Mesenteric fat pad (tissue), 1 donor: ENCODE data around the gene PNPLA2. TPM values are rescaled to one million over a fixed set of nuclear protein-coding genes. Genes with fewer than 3 reads are reported as not detected.
A peak's percentile ranks its signal among the peaks of the same experiment; 100 is the strongest.

Experiments
- DNase-seq: peaks from one replicate; pipeline ENCODE4 v3.0.0-alpha.2; 2020; ENCODE audit warnings: low spot score
- total RNA-seq: library from RNA; stranded (reverse); fragmentation: NEBNext Ultra II Directional; extraction: Animal tissue kit (Norgen Biotek cat#: 25700); gene quantifications from one replicate; pipeline ENCODE4 v1.2.1, GENCODE V29; 2021
- donor health status: DM: yes; HTN: yes; CAD: no.

PNPLA2 gene
- total RNA-seq, 1 donor from 2014 or later = 1,877 TPM

DNA sequence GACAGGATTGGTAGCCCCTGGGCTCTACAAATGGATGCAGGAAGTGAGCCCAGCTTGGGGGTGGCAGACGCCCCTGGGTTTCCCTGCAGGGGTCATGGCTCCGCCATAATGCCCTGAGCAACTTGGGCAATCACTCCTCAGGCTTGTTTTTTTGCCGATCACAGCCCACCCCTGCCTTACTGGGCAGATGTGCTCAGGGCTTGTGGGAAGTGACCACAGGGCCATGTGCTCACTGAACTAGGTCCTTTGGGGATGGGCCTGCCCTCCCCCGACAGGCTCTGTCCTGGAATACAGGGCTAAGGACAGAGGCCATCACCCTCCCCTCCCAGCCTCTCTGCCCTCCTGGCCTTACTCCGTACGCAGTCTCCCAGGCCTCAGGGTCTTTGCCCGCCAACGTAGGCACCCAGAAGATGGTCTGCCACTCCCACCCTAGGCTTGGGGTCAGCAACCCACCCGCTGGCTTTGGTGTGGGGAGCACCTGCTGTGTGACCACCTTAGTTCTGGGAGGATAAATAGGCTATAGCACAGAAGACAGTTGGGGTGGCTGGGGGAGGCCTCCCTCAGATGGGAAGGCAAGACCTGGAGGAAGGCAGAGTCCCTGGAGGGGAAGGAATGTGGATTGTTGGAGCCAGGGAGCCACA is 5.1 kb upstream of the PNPLA2 start:
- no peak for DNase-seq

DNA sequence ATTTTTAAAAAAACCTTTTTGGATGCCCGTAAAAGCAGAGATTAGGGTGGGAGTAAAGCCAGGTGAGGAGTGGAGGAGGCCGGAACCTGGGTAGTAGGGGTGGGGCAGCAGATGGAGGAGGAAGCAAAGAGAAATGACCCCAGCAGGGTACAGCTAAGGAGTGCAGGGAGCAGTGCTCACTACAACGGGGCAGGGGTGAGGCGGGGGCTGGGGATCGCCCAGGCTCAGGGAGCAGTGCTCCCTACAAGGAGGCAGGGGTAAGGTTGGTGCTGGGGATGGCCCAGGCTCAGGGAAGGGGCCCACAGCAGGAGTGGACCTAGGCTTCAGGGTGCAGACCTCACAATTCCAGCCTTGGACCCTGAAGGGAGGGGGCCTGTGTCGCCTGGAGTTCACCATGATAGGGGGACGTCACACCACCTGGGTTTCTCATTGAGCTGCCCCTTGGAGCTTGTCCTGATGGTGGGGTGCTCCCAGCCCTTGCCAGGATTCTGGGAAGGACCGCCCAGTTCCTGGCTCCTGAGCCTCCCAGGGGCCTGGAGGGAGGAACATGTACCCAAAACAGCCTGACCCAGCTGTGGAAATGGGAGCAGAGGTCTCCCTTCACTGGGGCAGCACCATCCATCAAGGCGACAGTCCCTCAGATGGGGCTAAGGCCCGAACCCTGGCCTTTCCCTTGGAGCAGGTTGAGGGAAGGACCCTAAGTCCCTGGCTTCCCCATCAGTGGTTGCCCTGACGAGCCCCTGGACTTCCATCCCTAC is 2.9 kb upstream of the PNPLA2 start:
- no peak for DNase-seq

DNA sequence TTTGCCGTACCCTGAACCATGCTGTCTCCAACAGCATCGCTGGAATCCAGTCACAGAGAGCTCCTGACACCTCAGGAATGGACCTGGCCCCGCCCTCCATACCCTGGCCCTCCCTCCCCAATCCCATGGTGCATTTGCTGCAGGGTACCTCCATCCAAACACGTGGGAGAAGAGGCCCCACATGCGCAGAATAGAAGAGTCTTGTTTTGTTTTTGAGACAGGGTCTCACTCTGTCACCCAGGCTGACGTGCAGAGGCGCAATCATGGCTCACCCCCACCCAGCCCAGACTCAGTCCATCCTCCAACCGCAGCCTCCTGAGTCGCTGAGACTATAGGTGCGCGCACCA is 2.3 kb upstream of the PNPLA2 start:
- no peak for DNase-seq

DNA sequence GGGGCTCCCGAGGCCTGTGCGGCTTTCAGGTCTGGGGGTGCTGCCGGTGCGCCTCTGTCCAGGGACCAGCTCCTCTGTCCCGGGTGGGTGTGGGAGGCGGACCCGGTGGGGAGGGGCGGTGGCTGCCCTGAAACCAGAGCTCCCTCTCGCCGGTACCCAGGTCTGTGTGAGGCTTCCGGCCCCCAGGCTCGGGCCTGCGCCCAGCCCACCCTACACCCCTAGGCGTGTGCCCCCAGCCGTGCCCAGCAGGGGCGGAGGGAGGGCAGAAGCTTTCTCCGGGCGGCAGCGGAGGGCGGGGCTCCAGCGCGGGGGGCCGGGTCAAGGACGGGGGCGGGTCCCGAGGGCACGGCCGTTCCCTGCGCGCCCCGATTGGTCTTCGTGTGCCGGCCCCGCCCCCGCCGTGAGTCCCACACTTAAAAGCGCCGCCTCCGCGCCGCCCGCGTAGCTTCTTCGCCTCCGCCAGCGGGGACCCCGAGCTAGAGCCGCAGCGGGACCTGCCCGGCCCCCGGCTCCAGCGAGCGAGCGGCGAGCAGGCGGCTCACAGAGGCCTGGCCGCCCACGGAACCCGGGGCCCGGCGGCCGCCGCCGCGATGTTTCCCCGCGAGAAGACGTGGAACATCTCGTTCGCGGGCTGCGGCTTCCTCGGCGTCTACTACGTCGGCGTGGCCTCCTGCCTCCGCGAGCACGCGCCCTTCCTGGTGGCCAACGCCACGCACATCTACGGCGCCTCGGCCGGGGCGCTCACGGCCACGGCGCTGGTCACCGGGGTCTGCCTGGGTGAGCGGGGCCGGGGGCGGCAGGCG is 616 bp downstream of the PNPLA2 start:
- peak; percentile 98 for DNase-seq

DNA sequence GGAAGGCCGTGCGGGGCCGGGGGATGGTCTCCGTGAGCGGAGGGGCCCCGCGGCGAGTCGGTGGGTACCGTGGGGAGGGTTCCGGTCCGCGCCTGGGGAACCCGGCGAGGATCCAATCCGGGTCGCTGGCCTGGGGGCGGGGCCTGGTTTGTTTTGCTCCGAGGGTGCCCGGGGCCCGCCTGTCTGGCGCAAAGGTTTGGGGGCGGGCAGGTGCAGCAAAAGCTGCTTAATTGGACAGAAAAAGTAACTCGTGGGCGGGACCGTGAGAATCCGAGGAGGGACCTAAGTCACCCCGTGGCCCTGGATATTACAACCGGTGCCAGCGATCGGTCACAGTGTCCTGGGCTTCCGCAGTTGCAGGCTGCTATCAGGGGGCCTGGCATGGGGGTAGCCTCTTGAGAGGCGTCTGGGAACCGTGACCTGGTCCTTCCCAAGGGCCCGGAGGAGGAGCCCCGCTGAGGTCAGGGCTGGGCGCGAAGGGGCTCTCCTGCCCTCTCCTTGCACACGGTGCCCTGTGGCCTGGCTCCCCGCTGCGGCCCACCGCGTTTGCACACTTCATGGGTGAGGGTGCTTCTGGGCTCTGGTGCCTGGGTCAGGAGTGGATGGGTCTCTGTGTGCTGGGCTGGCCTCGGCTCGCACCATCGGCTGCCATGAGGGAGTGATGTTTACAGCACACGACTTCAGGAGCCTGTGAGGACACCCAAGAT is 1.4 kb downstream of the PNPLA2 start:
- peak; percentile 96 for DNase-seq

DNA sequence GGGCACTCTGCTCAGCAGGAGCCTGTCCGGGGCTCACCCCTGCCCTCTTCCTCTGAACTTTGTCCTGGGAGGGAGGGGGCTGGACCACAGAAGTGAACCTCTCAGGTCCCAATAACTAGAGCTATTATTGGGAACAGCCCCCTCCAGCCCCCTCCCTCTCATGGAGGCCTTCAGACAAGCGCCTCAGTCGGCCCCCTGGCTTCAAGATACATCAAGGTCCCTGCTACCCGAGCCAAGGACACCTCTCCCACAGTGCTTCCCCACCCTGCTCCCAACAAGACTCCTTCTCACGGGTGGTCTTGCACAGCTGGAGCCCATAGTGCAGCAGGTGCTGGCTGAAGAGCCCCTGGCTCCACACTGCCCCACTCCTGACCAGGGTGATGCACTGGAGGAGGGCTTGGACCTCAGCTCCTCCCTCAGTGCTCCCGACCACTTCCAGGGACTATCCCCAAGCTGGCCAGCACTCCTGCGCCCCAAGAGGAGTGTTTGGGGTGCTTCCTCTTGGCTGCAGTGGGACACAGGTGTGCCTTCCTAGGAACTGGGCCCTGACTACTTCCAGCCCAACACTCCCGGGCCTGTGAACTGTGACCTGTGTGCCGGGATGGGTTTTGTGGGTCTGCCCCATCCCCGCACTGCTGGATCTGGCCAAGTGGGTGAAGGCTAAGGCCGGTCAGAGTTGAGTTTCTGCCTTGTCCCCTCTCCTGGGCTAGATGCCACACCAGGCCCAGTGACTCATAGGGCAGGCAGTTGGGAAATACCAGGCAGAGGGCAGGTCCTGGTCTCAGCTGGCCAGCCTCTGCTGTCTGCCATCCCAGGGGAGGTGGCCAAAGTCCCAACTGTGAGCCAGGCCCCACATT is 2.2 kb downstream of the PNPLA2 start:
- no peak for DNase-seq

DNA sequence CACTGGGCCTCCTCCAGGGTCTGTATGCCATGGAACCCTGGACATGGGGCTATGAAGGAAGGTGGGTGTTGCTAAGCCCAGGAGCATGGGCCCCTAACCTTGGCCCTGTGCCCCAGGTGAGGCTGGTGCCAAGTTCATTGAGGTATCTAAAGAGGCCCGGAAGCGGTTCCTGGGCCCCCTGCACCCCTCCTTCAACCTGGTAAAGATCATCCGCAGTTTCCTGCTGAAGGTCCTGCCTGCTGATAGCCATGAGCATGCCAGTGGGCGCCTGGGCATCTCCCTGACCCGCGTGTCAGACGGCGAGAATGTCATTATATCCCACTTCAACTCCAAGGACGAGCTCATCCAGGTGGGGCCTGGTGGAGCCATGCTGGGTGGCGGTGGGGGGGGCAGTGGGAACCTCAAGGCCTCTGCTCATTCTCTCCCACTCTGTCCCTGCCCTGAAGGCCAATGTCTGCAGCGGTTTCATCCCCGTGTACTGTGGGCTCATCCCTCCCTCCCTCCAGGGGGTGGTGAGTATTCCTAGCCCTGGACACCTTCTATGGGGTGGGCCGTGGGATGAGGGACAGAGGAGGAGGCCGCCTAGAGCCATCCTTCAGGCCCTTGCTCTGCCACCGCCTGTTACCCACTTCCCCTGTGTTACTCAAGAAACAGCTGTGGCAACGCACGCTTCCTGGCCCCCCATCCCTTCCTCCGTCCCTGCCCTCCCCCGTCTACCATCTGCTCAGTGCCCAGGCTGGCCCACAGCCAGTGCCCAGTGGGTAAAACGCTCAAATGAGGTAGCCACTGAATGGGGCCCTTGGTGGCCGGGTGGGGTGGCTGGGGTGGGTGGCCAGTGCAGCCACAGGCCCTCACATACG is 3.0 kb downstream of the PNPLA2 start:
- DNase-seq = no peak

DNA sequence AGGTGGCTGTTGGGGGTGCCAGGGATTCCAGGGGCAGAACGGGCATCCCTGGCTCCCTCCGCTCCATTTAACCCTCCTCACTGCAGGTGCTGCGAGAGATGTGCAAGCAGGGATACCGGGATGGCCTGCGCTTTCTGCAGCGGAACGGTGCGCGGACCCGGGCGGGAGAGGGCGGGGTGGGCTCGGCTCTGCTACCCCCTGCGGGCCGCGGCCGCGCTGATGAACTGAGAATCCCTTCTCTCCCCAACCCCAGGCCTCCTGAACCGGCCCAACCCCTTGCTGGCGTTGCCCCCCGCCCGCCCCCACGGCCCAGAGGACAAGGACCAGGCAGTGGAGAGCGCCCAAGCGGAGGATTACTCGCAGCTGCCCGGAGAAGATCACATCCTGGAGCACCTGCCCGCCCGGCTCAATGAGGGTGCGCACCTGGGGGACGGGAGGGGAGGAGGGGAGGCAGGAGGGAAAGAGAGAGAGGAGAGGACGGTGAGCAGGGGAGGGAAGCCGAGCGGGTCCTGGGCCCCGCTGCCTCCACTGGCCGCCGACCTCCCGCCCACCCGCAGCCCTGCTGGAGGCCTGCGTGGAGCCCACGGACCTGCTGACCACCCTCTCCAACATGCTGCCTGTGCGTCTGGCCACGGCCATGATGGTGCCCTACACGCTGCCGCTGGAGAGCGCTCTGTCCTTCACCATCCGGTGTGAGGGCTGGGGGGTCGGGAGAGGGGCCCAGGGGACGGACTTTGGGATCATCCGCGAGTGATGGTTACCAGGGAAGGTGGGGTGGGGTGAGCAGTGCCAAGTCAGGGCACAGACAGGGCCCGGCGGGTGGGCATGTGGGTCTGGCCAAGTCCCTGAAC is 5.0 kb downstream of the PNPLA2 start:
- DNase-seq = no peak

DNA sequence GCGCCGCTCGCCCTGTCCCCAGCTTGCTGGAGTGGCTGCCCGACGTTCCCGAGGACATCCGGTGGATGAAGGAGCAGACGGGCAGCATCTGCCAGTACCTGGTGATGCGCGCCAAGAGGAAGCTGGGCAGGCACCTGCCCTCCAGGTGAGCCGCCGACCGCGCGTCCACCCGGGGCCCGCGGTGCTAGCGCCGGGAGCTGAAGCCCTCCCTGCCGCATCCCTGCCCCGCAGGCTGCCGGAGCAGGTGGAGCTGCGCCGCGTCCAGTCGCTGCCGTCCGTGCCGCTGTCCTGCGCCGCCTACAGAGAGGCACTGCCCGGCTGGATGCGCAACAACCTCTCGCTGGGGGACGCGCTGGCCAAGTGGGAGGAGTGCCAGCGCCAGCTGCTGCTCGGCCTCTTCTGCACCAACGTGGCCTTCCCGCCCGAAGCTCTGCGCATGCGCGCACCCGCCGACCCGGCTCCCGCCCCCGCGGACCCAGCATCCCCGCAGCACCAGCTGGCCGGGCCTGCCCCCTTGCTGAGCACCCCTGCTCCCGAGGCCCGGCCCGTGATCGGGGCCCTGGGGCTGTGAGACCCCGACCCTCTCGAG is 5.7 kb downstream of the PNPLA2 start:
- no peak for DNase-seq

DNA sequence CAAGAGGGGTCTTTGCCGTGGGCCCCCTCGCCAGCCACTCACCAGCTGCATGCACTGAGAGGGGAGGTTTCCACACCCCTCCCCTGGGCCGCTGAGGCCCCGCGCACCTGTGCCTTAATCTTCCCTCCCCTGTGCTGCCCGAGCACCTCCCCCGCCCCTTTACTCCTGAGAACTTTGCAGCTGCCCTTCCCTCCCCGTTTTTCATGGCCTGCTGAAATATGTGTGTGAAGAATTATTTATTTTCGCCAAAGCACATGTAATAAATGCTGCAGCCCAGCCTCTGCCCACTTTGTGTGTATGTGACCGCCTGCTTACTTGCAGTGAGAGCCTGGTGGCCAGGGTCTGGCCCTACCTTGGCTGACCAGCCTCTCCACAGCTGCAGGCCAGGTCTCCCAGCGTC is 6.2 kb downstream of the PNPLA2 start:
- no peak for DNase-seq

DNA sequence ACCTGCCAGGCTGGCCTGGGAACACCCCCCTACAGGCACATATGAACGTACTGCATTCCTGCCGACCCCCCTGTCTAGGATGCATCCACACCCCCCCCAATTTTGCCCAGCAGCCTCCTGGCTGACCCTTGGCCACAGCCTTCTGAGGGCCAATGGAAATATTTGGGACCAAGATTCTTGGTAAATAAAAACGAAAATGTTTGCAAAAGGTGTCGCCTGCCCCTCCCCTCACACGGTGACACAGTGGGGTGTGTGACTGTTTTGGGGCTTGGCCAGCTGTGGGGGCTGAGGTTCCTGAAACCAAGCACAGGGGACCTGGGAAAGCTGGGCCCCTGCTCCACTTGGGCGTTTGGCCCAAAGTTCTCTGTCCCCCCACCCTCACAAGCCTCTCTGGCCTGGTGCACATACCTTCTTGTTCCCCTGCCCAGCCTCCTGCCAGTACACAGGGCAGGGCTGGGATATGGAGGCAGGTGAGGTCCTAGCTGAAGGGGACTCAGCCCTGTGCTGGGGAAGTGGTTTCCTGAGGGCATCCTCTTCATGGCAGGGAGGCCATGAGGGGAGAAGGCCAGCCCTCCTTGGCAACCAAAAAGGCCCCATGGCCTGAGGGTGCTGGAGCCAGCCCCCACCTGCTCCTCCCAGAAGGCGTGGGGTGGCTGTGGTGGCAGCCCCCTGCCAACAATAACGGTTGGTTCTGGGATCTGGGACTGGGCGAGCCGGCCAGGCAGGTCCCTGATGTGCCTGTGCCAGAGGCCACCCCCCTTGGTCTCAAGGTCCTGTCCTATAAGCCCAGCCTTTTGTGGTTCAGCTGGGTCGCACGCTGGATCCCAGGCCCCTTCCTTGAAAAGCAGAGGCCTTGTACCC is 6.9 kb downstream of the PNPLA2 start:
- no peak for DNase-seq

DNA sequence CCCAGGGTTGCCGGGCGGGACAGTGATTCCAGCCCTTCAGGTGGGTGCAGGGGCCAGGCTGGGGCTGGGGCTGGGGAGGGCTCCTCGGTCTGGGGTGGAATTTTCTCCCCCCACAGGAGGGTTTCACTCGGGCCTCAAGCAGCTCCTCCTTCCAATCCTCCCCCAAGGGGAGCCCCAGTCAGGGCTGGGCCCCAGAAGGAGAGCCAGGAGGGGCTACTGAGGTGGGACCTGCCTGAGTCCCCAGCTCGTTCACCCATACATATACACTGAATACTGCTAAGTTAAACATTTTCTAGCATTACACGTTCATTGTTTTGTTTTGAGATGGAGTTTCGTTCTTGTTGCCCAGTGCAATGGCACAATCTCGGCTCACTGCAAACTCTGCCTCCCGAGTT is 7.5 kb downstream of the PNPLA2 start:
- DNase-seq = no peak

DNA sequence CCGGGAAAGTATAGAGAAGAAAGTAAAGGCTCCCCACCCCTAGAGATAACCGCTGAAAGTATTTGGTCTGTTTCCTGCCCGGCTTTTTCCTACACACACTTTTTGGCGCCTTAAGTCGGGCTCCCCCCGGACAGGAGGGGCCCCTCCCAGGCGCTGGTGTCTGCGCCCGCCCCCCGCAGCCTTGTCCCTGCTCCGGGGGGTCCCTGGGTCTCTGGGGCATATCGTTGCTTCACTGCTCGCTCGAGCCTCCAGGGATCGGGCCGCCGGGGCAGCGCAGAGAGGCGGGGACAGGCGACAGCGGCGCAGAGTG is 8.1 kb downstream of the PNPLA2 start:
- no peak for DNase-seq

DNA sequence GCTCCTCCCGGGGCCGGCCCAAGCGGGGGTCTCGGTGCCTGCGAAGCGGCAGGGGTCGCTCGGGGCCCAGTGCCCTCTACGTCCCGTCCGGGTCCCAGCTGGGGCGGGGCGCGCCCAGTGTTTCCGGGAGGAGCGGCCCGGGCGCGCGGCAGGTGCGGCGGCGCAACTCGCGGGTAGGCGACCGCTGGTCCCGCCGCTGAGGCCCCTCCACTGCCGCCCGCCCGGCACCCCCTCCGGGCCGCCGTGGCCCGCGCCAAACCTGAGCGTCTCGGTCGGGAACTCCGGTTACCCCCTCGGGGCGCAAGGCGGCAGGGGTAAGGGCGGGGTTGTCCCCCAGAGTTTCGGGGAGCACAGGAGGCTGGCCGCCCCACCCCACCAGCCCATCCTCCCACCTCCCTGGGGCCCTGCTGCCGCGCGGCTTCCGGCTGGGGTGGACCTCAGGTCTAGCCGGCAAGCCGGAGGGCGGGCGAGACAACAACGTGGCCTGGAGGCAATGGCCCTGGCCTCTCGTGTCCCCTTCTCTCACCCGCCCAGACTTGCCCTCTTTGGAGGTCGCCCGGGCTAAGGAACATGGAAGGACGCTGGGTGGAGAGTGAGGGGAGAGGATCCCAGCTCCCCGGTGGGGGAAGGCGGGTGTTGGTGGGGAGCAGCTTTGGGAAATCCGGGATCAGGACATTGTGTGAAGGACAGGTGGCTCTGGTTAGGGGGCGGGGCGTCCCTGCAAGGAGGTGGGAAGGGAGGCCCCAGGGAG is 8.6 kb downstream of the PNPLA2 start:
- DNase-seq = no peak

DNA sequence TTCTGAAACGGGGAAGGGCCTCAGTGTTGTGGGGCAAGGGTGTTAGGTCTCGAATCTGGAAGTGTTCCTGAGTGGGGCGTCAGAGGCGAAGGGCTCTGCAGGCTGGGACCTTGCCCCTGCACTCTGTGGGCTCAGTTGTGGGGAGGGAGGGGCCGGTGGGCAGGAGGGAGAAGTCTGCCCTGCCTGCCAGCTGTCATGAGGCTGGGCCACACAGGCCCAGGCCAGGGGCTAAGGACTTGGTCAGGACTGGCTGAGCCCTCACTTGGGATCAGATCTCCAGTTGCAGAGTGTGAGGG is 9.1 kb downstream of the PNPLA2 start, which contains the start of gene CRACR2B:
Gene CRACR2B, plus strand, starts transcription at position 23 of the 296 bp plus-strand sequence. CDS start 689 bp downstream, outside the sequence.
- DNase-seq = no peak

DNA sequence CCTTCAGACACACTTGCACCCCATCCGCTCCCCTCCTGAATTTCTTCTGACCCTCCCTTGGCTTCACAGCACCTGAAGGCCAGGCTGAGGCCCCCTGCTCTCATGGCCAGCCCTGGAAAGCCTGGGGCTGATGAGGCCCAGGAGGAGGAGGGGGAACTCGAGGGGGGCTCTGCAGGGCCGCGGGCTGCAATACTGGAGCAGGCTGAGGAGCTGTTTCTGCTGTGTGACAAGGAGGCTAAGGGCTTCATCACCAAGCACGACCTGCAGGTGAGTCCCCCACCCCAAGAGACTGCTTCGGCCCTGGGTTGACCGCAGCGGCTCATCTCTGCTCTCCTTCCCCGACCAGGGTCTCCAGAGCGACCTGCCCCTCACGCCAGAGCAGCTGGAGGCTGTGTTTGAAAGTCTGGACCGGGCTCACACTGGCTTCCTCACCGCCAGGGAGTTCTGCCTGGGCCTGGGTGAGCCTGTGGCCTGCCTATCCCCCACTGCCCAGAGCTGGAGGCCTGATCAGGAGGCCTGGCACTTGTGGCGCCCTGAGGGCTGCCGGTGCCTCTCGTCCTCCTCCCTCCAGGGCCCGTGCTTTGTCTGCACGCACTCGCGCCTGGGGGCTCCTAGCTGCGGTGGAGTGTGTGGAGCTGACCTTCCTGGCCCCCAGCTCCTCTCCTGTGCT is 9.9 kb downstream of the PNPLA2 start:
- no peak for DNase-seq
